A204.1 (cell line): ENCODE data around the gene FMO1.
A peak's percentile ranks its signal among the peaks of the same experiment; 100 is the strongest.
"Not testable (repeated sequence)": the region's sequence is repeated elsewhere in the genome, so short reads cannot be mapped to it uniquely, and the experiment has no call there.

ENCODE experiments used
- FAIRE-seq: peaks from 2 replicates; lab custom pipeline; 2012; peaks lifted over from hg19 to GRCh38; lab: Jason Lieb, UNC

FMO1 gene

DNA sequence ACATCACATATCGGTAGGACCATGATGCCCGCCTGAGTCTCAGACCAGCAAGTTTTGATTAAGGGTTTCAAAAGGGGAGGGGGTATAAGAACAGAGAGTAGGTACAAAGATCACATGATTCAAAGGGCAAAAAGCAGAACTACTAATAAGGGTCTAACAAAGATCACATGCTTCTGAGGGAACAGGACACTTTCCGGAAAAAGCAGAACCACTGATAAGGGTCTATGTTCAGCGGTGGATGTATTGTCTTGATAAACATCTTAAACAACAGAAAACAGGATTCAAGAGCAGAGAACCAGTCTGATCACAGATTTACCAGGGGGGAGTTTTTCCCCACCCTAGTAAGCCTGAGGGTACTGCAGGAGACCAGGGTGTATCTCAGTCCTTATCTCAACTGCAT lies 12.1 kb upstream of the FMO1 start:
- not testable (repeated sequence) for FAIRE-seq

DNA sequence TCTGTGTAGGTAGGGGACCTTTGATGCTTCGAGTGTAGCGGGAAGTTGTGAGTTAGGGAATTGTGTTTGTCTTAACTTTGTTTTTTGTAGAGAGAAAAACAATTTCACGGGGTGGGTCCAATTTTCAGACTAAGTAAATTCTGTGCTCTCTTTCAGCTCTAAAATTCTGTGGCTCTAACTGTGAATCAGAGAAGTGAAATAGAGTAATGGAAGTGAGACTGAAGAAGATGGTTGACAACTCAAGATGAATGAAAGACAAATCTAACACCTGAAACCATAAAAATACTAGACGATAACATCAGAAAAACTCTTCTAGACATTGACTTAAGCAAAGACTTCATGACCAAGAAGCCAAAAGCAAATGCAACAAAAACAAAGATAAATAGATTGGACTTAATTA lies 4.4 kb upstream of the FMO1 start:
- no peak for FAIRE-seq

DNA sequence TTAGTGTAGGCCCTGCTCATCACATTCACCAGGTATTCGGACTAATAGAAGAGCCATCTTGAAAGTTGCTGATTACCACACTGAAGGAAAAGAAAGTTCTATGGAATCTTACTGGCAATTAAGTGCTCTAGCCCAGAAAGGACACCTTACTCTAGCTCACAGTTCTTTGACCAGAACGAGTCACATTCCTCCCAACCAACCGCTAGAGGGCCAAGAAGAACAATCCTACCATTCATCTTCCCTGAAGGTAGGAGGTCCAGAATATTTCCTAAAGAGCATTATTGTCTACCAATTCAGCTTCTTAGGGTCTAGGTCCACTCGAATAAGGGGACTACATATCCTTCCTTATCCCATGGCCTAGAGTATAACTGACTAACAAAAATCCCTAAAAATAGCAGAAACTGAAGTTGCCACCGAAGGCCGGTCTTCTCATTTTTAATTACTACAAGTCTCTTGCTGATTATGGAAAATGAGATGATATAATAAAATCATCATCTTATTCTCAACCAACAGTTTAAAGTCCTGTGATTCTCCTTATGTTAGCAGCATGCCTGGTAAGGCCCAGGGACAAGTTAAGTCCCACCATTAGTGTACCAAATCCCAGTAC lies 2.7 kb upstream of the FMO1 start:
- peak; percentile 16 for FAIRE-seq

DNA sequence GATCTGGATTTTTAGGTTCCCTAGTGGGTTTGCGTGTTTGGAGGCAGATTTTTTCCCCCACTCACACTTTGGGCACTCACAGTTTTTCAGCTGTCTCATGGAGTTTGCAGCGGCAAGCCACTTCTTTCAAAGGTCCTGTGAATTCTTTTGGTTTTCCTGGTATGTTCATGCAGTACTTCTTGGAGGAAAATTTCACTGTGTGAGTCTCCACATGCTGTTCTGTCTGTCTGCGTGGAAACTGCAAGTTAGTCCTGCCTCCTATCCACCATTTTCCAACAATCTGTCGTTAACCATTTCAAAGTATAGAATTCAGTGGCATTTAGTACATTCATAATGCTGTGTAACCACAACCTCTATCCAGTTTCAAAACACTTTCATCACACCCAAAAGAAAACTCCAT lies 793 bp upstream of the FMO1 start:
- FAIRE-seq, result no peak

DNA sequence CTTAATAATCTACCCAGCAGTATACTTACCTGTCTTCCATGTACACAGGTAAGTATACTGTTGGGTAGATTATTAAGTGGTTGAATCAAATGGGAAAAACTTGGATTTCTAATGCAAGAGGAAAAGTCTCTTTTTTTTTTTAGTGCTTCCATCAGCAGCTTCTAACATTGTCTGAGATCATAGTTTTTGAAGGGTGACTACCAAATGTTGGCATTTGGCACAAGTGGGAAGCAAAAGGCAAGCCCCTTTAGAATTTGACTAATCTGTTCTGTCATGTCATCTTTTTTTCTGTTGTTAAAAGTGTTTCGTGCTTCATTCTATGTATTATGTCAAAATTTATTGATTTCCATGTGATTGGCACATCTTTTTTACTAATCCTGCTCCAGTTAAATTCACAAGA lies 547 bp downstream of the FMO1 start:
- FAIRE-seq, result no peak

DNA sequence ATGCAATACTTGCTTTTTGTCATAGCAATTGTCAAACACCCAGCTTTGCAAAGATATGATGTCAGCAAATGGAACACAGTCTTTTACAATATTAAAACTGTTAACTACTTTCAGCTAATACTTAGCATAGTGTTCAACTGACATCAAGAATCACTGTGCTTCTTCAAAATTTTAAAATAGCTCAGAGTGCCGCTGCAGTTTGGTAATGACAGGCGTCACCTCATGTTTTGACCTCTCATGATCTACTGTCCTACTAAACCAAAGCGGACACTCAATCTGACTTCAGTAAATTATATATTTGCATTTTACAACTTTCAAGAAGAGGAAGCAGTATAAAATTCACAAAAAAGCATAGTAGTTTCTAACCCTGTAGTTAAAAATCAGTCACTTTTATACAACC lies 2.0 kb downstream of the FMO1 start:
- FAIRE-seq, result no peak

DNA sequence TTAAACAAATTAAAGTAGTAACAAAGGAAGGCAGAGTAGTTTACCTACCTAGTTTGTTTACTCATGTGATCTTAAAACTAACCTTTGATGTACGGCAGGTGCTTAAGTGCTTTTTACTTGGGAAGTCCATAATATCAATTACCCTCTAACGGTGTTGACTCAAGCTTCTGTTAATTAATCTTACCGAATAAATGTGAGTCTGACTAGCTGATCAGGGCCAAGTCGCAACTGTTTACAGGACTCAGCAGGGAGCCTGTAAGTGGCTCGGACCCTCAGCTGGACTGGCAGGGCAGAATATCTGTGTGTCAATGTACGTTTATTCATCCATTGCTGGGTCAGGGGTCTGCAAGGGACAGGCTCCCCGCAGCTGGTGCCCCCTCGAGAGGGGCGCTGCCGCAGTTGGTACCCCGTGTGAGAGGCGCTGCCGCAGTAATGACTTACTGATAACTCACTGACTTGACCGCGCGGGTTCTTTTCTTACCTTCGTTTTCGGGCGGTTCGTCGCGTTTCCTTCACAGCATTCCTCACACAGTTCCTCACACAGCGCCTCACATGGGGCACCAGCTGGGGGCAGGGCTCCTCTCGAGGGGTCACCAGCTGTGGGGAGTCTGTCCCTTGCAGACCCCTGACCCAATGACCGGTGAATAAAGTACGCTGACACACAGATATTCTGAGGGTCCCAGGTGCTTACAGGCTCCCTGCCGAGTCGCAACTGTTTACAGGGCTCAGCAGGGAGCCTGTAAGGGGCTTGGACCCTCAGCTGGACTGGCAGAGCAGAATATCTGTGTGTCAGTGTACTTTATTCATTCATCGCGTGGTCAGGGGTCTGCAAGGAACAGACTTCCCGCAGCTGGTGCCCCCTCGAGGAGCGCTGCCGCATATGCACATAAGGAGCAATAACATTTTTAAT lies 3.0 kb downstream of the FMO1 start:
- FAIRE-seq, result no peak

DNA sequence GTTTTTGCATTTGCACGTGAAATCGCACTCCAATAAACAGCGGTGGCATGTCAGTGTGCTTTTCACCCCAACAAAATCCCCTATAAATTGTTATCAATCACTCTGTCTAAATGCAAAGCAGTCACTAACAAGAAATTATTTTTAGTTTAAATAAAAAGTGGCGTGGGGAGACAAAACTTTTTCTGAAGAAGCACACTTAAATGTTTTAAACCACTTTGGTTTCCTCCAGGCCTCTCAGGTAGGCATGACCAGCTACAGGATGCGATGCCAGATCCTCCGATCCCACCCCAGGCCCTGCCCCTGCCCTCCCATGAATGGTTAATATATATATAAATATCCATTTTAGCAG lies 3.6 kb downstream of the FMO1 start:
- no peak for FAIRE-seq

DNA sequence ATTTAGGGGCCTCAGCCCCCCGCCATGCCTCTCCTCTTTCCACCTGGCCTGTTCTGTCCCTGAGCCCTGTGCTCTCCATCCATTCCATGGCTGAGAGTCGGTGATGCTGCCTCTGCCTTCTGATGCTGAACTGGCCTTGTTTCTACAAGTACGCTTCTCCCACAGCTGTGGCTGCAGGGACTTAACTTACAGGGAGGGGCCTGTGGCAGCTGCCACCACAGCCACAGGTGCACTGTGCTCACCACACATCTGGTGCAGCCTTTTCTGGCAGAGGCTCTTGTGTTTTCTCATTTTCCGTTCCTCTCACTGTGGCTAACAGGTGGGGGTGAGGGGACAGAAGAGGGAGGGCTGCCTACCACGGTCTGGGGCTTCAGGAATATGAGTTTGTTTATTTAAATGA lies 4.2 kb downstream of the FMO1 start:
- no peak for FAIRE-seq

DNA sequence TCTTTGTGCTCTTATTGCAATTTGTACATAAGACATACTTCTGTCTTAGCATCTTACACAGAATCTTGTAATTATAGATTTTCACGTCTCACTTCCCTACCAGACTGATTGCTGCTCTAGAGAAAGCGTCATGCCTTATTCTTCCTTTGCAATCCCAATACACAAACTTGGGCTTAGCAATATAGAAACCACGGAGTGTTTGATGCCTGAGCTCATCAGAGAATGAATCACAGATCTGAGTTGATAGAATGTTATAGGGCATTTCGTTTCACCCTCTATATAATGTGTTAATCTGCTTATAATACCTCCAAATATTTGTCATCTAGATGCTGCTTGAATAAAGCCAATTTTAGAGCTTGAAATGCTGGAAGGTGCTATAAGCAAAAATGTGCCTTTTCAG lies 6.6 kb downstream of the FMO1 start:
- FAIRE-seq, result no peak

DNA sequence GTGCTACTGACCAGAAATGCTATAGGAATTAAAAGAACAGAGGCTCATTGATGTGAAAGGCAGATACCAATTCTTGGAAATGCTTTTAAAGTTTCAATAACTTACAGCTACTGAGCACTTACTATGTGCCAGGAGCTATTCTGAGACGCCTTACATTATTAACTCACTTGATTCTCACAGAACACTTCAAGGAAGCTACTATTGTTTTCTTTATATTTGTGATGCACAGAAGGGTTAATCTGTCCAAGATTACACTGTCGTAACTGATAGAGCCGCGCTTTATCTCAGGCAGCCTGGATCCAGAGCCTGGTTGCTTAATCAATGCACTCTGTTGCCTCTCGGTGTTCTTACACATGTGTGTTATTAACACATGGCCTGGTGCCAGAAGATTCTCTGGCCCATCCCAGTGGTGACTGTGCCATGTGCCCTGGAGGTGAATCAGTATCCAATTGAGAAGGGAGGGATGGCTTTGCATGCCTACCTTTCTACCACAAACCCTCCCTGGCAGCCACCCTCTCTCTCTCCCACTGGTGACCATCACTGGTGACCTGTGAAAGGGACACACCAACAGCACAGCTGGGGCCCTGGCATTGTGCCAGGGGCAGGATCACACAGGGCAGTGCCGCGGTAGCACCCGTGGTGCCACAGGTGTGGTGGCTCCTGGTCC lies 8.8 kb downstream of the FMO1 start:
- FAIRE-seq, result no peak

DNA sequence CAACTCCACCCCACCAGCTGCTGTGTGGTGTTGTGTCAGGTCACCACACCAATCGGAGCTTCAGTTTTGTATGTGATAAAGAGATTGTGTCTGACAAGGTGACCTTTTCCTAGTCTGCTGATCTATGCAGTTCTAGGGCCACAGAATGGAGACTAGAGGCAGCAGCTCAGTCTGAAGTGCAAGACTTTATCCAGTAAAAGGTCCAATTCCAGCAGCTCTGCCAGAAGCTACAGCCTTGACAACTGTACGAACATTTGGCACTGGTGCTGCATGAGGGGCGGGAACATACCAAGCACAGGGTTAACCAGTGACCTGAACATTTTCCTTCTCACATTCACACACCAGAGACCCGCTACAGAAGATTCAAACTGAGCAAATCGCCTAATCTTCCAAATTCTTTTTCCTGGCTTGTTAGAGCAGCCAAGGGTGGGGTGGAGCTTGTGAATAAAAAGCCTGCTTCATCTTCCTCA lies 9.3 kb downstream of the FMO1 start:
- FAIRE-seq, result no peak

DNA sequence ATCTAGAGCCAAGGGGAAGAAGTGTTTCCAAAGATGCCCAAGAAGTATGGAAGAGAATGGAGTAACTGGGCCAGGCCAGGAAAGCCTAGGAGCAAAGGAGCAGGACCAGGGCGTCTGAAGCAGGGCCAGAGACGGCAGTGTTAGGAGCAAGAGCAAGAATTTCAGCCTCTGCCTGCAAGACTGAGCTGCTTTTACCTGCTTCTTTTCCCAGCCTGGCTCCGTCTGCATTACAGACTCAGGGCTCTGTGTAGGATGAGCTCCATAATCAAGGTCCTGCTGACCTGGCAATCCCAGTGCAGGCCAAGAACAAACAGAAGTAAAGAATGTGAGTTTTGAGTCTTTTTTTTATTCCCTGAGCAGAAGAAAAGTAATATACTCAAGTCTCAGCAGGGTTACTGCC lies 10.1 kb downstream of the FMO1 start:
- no peak for FAIRE-seq

DNA sequence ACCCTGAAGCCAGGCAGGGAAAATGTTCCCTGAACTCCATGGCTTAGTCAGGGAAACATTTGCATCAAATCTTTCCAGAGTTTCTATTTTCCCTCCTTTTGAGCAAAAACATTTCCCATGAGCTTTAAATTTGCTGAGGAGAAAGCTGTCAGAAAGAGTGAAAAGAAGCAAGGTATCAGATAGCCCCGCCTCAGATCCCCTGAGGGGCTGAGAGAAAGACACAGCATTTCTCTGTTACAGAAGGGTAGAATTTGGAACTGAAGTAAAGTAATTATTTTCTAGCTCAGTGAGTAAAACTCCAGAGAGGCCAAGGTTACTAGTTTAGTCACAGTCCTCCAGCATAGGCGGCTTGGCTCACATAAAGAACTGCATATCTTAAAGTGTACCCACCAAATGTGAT lies 10.6 kb downstream of the FMO1 start:
- no peak for FAIRE-seq

DNA sequence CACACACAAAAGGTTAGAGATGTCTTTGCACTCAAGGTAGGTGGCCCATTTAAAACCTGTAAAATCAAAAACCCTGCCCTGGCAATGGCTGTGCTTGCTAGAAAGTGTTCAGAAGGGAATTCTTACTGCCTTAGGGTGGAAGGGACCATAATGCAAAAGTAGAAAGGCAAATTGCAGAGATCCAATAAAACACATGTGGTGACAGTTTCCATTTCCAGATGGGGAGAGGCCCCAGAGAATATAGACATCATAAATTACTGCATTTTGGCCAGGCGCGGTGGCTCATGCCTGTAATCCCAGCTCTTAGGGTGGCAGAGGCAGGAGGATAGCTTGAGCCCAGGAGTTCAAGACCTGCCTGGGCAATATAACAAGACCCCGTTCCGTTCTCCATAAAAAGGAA lies 13.0 kb downstream of the FMO1 start:
- no peak for FAIRE-seq

DNA sequence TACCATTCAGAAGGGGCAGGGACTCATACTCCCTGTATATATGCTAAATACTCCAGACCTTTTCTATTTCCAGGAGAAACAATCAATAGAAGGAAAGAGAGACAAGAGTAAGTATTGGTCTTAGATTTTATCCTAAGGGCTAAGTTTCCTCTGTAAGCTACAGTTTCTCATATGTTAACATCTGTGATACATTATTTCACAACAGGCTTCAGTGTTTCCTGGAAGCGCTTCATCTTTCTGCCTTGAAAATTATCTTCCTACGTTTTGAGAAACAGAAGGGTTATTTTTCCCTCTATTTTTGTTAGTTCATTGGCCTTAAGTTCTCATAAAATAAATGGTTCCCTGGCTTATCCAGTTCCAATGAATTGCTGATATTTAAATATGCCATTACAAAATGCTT lies 15.6 kb downstream of the FMO1 start:
- FAIRE-seq, result no peak

DNA sequence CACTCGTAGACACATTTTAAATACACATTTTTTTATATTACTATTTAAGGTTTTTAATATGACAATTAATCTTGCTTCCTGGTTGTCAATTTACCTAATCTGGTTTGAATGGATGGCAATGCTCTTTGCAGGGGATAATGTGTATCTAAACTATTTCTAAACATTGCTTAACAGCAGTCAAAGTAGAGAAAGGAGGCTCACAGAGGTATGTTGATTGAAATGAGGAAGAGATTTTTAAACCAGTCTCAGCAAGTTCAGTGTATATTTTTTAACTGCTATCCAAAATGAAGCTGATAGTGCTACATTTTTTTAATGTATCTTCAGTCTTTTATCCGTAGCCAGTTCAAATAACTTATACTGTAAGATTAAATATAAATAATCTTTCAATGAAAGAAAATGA lies 17.4 kb downstream of the FMO1 start:
- no peak for FAIRE-seq

DNA sequence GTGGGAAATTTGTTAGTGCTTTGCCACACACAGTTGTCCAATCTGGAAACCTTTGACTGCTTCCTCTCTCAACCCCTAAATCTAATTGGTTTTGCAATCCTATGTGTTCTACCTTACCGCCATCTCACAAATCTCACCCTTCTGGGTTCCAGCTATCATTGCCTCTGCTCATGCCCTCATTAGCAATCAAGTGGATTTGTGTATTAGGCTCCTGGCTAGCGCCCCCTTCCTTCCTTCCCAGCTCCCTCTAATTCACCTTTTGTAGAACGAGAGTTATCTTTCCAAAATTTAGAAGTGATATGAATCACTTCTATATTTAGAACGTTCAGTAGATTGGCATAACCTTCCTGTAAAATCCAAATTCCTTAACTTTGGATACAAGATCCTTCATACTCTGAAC lies 18.6 kb downstream of the FMO1 start:
- no peak for FAIRE-seq

DNA sequence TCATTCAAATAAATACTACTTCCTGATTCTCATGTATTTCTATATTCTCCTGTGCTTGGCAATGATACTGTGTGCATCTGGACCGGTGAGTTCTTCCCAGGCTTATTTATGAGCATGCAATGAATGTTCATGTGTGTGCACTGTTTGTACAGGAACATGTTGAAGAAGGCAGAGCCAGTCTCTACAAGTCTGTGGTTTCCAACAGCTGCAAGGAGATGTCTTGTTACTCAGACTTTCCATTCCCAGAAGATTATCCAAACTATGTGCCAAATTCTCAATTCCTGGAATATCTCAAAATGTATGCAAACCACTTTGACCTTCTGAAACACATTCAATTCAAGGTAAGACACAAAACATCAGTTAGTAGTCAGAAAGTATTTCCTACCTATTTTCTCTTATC lies 19.1 kb downstream of the FMO1 start:
- FAIRE-seq, result no peak

DNA sequence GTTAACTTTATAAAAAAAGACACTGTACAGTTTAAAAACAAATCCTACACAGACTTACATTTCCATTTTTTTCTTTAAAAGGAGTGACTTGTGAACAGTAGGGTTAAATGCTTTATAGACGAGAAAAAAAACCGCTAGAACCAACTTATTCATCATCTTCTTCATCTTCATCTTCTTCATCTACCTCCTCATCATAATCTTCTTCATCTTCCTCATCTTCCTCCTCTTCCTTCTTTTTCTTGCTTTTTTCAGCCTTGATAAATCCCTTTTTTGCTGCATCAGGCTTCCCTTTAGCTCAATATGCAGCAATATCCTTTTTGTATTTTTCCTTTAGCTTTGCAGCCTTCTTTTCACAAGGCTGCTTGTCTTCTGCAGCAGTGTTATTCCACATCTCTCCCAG lies 22.5 kb downstream of the FMO1 start:
- no peak for FAIRE-seq

DNA sequence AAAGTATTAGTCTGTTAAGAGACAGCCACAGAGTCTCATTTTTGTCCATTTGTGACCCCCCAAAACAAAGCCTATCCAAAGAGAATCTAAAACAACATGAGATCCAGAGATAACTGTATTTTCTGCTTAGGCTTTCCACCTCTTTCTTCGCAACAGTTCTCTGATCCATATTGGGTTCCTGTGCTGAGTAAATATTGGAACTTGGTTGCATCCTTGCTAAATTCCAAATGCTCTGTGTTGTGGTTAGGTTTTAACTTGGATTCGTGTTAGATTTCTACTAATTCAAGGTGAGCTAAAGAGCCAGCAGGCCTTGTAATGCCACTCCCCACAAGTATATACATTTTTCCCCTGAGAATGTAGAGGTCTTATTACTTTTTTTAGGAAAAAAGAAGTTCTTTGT lies 29.2 kb downstream of the FMO1 start:
- no peak for FAIRE-seq

DNA sequence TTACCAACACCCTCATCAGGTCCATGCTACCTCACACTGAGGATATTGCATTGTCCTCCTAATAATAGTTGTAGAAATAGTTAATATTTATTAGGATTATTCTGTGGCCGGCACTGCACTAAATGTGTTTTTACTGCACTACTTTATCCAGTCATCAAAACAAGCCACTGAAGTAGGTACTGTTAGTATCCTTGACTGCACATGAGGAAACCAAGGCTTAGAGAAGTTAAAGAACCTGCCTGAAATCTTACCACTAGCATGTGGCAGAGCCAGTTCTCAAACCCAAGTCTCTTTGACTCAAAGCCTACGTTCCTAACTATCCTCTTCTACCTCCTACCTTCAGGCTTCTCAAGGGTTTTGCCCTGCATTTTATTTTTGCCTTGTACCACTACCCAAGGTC lies 30.9 kb downstream of the FMO1 start:
- no peak for FAIRE-seq

DNA sequence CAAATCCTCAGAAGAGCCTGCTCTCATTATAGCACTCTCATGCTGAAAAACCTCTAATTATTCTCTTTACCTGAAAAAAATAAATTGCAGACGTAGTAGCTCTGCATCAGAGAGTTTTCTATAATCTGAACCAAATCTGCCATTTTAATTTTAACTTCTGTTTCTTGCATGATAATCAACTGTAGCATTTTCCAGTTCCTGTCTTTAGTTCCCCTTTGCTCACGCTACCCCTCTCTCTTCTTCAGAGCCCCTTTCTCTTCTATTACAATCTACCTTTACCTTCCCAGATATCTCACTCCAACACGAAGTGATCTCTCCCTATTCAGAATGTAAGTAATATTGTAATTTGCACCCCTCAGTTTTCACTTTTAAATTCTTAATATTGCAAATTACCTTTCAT lies 31.4 kb downstream of the FMO1 start:
- FAIRE-seq, result no peak

DNA sequence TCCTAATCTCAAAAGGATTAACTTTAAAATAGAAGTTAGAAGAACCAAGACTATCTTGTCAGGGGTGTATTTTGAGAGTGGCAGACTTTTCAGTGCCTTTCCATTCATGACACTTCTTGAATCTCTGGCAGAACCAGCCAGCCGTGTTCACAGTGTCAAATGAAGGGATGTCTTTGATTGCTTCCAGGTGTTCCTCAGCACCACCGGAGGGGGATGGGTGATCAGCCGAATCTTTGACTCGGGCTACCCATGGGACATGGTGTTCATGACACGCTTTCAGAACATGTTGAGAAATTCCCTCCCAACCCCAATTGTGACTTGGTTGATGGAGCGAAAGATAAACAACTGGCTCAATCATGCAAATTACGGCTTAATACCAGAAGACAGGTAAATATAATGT lies 32.3 kb downstream of the FMO1 start:
- no peak for FAIRE-seq
